Dendritic cell treated with granulocyte-macrophage colony-stimulating factor and Interleukin-4, amounts not matched to agents 40 ng/mL and 50 ng/mL, for 4 days (primary cell): ENCODE results near the gene ST3GAL5.

Source experiments
- H3K27ac Mint-ChIP-seq: one replicate; pipeline ENCODE4 v1.8.0; 2022; ENCODE audit warnings: mild to moderate bottlenecking, mixed read lengths
- H3K27me3 Mint-ChIP-seq: one replicate; pipeline ENCODE4 v1.8.0; 2022; ENCODE audit warnings: mild to moderate bottlenecking, mixed read lengths
- H3K36me3 Mint-ChIP-seq: one replicate; pipeline ENCODE4 v1.8.0; 2022; ENCODE audit warnings: low read depth, mixed read lengths
- H3K4me1 Mint-ChIP-seq: one replicate; pipeline ENCODE4 v1.8.0; 2022; ENCODE audit warnings: low read depth, mixed read lengths
- H3K4me3 Mint-ChIP-seq: one replicate; pipeline ENCODE4 v1.8.0; 2022; ENCODE audit warnings: mild to moderate bottlenecking, moderate library complexity, mixed read lengths
- H3K9me3 Mint-ChIP-seq: one replicate; pipeline ENCODE4 v1.8.0; 2022; ENCODE audit warnings: mixed read lengths
- intact Hi-C: fragments of 100-400 bp; cut with micrococcal nuclease; formaldehyde crosslinking; loops from one replicate; pipeline ENCODE4 v1.15.0; 2022

The ST3GAL5 gene

DNA sequence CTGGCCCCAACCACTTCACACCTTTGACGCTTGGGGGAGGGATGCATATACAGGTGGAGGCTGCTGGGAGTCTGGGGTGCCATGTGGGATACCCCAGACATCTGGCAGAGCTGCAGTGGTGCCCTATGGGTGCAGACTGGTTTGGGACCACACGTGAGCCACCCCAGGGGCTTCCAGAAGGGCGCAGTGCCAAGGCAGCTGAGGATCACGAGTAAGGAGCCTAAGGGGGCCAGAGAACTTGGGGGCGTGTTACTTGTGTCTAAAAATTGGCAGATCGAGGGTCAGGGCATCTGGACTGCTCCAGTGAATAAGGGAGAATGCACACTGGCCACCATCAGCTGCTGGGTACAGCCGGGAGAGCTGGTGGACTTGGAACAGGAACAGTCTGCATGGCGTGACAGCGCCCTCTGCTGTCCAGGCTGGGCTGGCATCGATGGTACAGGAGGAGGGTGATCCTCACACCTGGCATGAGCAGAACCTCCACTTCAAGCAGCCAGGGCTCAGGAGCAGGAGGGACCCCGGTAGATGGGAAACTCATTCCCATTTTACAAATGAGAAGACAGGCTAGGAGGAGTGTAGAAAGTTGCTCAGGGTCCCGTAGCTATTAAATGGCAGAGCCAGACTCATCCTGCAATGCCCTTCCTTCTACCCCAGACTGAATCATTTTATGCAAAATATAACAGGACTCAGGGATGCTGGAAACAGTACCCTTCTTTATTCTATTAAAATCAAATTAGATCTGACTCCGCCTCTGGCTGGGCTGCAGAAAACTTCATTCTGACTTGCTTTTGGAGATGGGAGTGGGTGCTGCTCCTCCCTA is 74.6 kb downstream of the ST3GAL5 start:
- no peaks in the 10 kb centered on the region for H3K9me3 Mint-ChIP-seq
- intact Hi-C loops = loop anchor here (1.0 to 5.0 kb wide), 3 partner anchors 62 to 177 kb away; partner anchors contain the start of gene ATOH8
- no peak overlapping the region for H3K4me3 Mint-ChIP-seq
- H3K4me1 Mint-ChIP-seq = no peaks in the 10 kb centered on the region
- peaks cover 41% of the 10 kb centered on the region for H3K27me3 Mint-ChIP-seq
- H3K36me3 Mint-ChIP-seq = no peaks in the 10 kb centered on the region
- H3K27ac Mint-ChIP-seq = no peak overlapping the region

DNA sequence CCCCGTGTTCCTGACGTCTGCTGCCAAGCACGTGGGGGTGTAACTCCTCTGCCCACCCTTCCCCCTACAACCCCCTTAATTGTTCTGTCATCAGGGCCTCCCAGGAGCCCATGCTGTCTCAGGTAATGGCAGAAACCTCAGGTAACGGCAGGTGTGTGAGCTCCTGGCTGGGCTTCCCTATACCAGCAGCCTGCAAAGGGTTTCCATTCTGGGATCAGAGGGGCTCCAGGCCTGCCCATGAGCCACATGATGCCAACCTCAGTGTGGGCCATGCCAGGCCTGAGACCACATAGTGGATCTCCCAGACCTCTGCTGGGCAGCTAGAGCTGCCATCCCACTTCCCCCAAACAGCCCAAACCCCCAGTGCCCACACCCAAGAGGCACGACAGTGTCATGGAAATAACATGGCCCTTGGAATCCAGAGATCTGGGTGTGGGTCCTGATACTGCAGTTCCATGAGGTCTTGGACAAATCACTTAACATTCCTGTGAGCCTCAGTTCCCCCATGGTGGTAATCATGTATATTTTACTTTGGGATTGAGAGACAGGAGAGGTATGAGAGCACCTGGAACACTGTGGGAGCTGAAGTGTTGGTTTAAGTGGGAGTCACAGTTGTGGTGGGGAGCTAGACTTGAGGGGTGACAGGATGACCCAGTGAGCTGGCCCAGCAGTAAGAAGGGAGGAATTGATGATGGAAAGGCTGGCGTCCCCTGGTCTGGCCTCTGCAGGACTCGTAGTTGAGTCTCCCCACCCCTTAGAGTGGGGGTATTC is 75.4 kb downstream of the ST3GAL5 start:
- Mint-ChIP-seq H3K36me3 (no peaks in the 10 kb centered on the region), H3K27me3 (peaks cover 38% of the 10 kb centered on the region), H3K4me1 (no peaks in the 10 kb centered on the region), H3K4me3 (no peak overlapping the region), H3K27ac (no peak overlapping the region), H3K9me3 (no peaks in the 10 kb centered on the region)
- intact Hi-C loops = loop anchor here (5.0 kb wide), 1 partner anchor 61 kb away; the partner anchor contains the start of gene ATOH8

DNA sequence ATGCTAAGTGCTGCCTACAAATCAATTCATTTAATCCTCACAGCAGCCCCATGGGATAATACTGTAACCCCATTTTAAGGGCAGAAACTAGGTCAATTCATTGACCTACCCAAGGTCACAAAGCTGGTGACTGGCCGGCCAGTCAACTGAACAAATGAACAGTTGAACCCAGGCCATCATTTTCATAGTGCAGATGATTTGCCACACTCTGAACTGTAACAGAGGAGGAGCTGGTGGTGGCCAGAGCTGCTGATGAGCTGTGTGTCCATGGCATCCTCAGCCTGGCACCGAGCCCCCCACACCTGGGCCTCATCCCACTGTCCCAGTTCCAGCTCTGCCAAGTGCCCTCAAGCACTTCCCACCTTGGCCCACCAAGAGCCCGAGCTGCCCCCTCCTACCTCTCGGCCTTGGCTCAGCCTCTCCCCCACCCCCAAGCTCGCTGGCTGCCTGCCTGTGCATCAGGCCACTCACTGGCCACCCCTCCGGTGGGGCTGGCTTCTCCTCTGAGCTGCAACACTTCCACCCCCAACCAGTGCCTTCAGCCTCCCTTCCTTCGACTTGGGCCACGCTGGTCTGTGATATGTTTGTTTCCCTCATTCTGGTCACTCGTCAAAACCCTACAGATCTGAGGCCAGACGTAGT is 76.6 kb downstream of the ST3GAL5 start:
- intact Hi-C loops = loop anchor here (5.0 kb wide), 1 partner anchor 60 kb away; the partner anchor contains the start of gene ATOH8

DNA sequence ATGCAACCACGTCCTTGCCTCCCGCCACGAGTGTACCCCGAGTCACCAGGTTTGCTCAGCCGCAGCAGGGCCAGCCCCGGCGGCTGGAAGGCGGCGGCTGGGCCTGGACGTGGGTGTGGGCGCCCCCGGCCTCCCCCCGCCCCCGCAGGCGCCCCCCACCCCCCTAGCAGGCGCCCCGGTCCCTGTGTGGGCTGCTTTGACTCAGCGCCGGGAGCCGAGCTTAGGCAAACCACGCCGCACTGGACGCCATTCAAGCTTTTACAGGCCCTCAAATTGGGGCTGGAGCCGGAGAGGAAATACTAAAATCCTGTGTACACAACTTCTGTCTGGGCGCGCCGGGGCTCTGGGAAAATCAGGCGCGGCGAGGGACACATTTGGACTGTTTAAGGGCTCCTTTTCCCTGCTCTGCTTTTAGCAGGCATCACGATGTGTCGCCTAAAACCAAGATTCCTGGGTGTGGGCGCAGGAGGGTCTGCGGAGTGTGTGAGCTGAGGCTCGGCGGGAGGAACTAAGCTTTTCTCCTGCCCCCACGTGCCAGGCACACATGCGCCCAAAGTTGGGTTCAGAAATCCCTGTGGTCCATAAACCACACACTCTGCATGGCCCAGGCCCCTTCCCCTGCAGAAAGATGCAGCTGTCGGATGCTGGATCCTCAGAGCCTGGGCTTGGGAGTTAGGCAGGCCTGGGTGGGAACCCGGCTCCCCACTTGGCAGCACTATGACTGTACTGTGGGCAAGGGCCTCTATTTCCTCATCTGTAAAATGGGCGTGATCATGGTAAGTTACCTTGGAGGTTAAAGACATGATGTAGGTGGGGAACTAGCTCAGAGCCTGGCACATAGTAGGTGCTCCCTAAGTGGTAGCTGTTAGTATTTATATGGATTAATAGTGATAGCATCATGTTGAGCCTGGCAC is 77.4 kb downstream of the ST3GAL5 start:
- Mint-ChIP-seq H3K4me1 (no peaks in the 10 kb centered on the region), H3K27me3 (peaks cover 25% of the 10 kb centered on the region), H3K9me3 (no peaks in the 10 kb centered on the region), H3K27ac (no peak overlapping the region), H3K36me3 (no peaks in the 10 kb centered on the region), H3K4me3 (no peak overlapping the region)
- intact Hi-C loops = loop anchor here (5.0 kb wide), 1 partner anchor 59 kb away; the partner anchor contains the start of gene ATOH8

More for the DNA sequence above, 76.6 kb downstream of the ST3GAL5 start:
- Mint-ChIP-seq H3K4me3 (no peak overlapping the region), H3K36me3 (no peaks in the 10 kb centered on the region), H3K27me3 (peaks cover 27% of the 10 kb centered on the region), H3K9me3 (no peaks in the 10 kb centered on the region), H3K27ac (no peak overlapping the region), H3K4me1 (no peaks in the 10 kb centered on the region)

DNA sequence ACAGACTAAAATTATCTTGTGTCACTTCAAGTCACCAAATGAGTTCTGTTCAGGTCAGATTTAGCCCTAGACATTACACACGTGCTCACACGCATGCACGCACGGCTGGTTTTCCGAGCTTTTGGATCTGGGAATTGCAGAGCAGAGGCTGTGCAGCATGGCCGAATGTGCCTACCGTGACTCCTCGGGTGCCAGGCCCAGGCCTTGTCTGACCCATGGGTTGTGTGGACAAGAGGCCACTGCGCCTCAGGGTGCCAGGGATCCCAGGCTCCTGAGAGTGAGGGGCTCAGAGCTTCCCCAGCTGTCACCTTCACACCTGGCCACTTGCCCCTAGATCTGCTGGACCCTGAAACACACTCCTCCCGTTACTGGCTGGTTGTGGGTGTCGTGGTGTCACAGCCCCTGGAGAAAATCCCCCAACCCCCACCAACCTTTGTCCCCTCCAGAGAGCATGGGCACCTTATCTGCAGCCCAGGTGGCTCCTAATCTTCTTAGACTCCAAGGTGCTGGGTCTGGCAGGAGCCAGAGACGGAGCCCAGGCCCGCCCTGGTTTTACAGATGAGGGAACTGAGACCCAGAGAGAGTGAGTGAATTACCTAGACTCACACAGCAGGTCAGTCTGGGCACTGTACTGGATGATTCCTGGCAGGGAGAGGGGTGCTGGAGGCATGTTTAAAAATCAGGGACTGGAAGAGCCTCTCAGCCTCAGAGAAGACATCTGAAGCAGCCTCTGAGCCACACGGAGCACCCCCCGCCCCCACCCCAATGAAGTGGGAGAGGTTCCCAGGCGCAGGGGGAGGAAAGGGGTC is 78.2 kb downstream of the ST3GAL5 start:
- Mint-ChIP-seq H3K4me1 (no peaks in the 10 kb centered on the region), H3K27ac (no peak overlapping the region), H3K36me3 (no peaks in the 10 kb centered on the region), H3K4me3 (no peak overlapping the region), H3K27me3 (peaks cover 22% of the 10 kb centered on the region), H3K9me3 (no peaks in the 10 kb centered on the region)
- intact Hi-C loops = loop anchor here (5.0 kb wide), 1 partner anchor 58 kb away; the partner anchor contains the start of gene ATOH8

DNA sequence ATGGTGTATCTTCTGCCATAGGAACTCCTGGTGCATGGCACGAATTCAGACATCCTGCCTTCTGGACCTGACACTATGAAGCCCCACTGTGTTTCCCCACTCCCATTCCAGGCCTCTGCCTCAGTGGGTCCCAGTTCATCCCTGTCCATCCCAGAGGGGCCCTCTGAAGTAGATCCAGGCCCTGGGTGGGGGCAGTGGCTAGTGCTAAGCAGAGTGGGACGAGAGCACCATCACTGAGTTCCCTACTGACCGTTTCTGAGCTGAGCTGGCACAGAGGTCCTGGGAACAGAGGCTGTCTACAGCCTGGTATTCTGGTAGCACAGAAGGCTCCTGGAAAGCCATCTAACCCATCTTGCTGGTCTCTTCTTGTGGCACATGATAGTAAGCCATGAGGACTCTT is 81.0 kb downstream of the ST3GAL5 start:
- no peaks in the 10 kb centered on the region for H3K9me3 Mint-ChIP-seq
- no peak overlapping the region for H3K4me3 Mint-ChIP-seq
- no peaks in the 10 kb centered on the region for H3K36me3 Mint-ChIP-seq
- H3K27ac Mint-ChIP-seq = no peak overlapping the region
- intact Hi-C loops = no loop called here
- H3K27me3 Mint-ChIP-seq = peaks cover 26% of the 10 kb centered on the region
- H3K4me1 Mint-ChIP-seq = peaks cover 10% of the 10 kb centered on the region

DNA sequence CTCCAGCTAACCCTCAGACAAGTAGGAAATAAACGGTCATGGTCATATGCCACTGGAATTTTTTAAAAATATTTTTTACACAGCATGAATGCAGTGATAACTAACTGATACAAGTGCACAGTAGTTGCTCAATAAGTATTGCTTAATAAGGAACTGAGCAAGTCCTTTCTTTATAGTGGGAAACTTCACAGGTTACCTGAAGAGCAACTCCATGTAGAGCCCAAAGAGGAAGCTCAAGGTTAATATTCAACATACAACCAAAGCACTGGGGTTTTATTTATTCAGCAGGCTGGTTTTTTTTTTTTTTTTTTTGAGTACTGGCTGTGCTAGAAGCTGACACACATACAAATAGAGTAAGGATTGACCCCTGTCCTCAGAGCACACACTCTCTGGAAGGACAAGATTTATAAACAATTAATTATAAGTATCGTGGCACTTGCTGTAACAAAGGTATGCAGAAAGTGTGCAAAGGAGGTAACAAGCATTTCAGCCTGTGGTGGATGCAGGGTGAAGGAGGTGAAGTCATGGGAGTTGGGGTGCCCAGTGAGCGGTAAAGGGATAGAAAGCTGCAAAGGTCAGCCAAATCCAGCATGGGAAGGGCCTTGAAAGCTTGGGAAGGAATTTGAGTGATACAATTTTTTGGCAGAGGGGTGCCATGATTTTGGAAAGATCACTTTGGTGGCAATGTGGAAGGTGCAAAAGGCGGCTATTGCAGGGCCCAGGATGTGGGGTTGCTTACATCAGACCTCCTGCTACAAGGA is 82.3 kb downstream of the ST3GAL5 start:
- Mint-ChIP-seq H3K4me3 (no peak overlapping the region), H3K27me3 (peaks cover 22% of the 10 kb centered on the region), H3K27ac (no peak overlapping the region), H3K9me3 (peaks cover 6% of the 10 kb centered on the region), H3K36me3 (no peaks in the 10 kb centered on the region), H3K4me1 (peaks cover 10% of the 10 kb centered on the region)
- intact Hi-C loops = no loop called here

DNA sequence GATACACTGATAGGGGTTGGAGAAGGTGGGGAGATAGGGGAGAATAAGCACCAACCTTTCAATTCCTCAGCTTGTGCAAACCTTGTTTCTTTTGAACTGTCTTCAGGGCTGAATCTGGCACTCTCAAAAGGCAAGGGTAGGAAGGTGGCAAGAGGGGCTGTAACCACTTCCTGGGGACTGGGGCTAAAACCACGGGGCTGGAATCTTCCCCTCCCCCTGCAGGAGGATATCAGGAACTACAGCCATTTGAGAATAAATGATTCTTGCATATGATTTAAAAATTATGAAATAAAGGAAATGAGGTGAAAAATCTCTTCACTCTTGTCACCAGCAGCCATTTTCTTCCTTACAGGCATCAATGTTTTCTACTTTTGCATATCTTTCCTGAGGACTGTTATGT is 84.2 kb downstream of the ST3GAL5 start:
- Mint-ChIP-seq H3K9me3 (peaks cover 6% of the 10 kb centered on the region), H3K4me3 (no peak overlapping the region), H3K4me1 (peaks cover 10% of the 10 kb centered on the region), H3K36me3 (no peaks in the 10 kb centered on the region), H3K27ac (no peak overlapping the region), H3K27me3 (peaks cover 14% of the 10 kb centered on the region)
- intact Hi-C loops = no loop called here

DNA sequence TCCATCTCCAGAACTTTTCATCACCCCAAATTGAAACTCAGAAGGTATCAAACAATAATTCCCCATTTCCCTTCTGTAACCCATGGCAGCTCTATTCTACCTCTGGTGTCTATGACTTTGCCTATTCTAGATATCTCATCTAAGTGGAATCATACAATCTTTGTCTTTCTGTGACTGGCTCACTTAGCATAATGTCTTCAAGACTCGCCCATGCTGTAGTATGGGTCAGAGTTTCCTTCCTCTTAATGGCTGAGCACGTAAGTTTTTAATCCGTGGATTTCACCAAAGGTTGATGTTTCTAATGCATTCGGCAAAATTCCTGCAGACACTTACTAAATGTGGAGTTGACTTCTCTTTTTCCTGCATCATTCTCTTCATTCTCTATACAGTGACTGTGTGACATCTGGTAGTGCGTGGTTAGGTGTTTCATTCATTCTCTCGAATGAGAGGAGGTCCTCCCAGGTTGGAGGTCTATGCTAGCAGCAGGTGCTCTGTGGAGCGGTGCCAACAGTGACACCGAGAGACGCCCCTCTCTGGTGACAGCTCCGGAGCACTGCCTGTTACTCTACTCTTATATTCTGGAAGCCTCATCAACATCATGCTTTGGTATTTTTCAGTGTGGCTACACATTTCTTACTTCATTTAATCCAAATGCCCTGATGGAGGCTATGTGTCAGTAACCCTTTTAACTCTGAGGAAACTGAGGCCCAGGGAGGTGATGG is 84.9 kb downstream of the ST3GAL5 start:
- H3K4me1 Mint-ChIP-seq = peaks cover 10% of the 10 kb centered on the region
- intact Hi-C loops = no loop called here
- peaks cover 6% of the 10 kb centered on the region for H3K9me3 Mint-ChIP-seq
- no peaks in the 10 kb centered on the region for H3K36me3 Mint-ChIP-seq
- no peak overlapping the region for H3K4me3 Mint-ChIP-seq
- H3K27ac Mint-ChIP-seq = no peak overlapping the region
- peaks cover 20% of the 10 kb centered on the region for H3K27me3 Mint-ChIP-seq

DNA sequence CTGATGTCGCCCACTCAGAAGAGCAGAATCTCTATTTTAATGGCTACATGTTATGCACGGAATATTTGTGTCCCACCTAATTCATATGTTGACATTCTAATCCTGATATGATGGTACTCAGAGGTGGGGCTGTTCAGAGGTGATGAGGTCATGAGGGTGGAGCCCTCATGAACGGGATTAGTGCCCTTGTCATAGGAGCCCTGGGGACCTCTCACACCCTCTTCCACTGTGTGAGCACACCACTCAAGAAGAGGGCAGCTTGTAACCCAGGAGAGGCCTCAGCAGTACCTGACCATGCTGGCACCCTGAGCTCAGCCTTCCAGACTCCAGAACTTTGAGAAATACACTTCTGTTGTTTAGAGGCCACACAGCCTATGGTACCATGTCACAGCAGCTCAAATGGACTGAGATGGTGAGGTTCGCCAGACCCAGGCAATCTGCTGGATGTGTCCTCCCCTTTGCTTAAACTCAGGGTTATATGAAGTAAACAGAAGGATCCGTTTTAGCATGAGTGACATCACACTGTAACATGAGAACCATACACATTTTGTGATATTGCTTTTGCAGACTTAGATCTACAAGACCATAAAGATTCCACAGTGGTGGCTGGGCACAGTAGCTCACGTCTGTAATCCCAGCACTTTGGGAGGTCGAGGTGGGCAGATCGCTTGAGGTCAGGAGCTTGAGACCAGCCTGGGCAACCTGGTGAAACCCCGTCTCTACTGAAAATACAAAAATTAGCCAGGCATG is 86.3 kb downstream of the ST3GAL5 start:
- intact Hi-C loops = no loop called here
- Mint-ChIP-seq H3K9me3 (peaks cover 6% of the 10 kb centered on the region), H3K27me3 (peaks cover 25% of the 10 kb centered on the region), H3K4me1 (peaks cover 10% of the 10 kb centered on the region), H3K4me3 (no peak overlapping the region), H3K36me3 (no peaks in the 10 kb centered on the region), H3K27ac (no peak overlapping the region)

DNA sequence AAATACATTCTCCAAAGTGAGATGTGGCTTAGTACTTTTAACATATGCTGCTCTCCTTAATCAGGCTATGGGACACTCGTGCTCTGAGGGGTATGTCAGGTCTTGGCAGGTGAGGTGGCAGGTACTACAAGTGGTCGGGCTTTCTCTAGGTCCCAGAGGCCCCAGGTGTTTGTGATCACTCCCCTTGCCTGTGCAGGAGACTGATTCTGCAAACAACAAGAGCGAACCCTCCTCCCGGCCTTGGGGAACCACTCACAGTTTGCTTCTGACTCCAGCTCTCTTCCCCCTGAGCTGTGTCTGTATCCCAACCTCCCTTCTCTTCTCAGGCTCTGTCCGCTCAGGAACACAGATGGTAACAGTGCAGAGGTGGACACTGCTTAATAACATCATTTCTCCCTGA is 86.9 kb downstream of the ST3GAL5 start:
- intact Hi-C loops = no loop called here
- Mint-ChIP-seq H3K4me3 (no peak overlapping the region), H3K9me3 (peaks cover 6% of the 10 kb centered on the region), H3K27me3 (peaks cover 31% of the 10 kb centered on the region), H3K4me1 (peaks cover 10% of the 10 kb centered on the region), H3K36me3 (no peaks in the 10 kb centered on the region), H3K27ac (no peak overlapping the region)
